HL-60/S4 treated with phorbol 12-myristate 13-acetate at 8.2 ng/mL for 4 days and 3 days (cell line): ENCODE measurements around the gene ADARB2.
"Not testable (repeated sequence)": the region's sequence is repeated elsewhere in the genome, so short reads cannot be mapped to it uniquely, and the experiment has no call there.

ENCODE experiments used
- in situ Hi-C: fragments of 300-500 bp; cut with MboI; formaldehyde crosslinking; loops from 2 replicates; pipeline ENCODE4 v1.15.0; 2022; ENCODE audit warnings: low sequenced_read_pairs

ADARB2 gene

DNA sequence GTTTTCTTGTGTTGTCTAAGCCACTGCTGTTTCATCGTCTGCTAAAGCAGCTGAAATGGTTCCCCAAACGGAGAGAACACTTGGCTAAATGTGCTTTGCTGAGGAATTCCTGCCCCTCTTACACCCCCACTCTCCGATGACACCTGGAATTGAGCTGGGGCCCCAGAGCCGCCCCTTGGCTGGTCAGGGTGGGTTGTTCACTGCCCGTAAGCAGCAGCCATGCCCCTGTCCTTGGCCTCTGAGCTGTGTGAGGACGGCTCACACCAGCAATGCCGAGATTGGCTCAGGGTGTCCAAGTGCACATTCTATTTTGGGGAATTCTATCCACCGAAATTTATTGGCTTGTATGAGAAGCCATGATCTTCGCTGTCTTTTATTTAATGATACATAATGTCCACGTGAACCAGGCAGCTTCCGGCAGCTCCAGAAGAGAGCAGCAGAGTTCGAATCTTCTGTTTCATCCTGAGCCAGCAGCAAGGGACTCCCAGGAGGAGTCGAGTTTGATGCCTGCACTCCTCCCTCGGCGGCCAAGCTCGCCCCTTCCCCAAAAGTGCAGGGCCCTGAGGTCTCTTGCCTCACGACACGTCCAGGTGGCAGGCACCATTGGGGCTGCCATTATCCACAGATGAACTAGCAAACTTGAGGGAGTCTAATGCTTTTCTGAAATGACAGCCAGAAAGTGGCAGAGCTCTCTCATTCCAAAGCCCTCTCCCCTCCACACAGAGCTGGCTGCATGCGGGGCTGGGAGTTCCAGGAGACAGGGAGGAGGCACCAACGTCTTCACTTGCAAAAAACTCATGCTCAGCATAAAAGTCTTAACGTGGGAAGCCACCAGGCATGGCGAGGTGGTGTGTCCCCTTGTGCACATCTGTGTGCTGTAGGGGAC, 567.1 kb downstream of the ADARB2 start:
- in situ Hi-C loops = no loop called here

DNA sequence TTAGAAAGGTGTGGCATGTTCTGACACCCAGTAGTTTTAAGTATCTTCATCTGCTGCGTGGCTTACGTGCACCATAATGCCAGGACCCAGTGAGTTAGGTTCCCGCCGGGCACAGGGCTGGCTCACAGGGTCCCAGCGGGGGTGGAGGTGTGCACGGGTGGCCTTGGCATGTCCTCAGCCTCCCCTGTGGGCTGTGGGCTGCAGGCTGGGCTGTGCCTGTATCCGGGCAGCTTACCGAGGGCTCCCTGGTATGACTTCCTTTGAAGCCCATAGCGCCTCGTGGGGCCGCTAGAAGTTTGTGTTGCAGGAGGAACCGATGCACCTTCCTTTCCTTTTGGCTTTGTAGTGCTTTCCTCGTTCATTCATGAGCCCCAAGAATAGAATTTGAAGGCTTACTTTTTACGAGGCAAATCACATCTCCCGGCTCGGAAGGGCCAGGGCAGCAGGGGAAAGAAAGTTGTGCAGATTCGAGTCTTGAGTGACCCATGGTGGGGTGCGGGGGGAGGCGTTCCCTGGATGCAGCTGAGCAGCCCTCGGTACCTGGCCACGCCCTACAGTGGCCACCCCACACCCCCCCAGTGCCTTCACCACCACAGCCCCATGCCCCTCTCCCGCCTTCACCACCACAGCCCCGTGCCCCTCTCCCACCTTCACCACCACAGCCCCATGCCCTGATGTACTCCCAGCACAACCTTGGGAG, 568.0 kb downstream of the ADARB2 start:
- in situ Hi-C loops = no loop called here

DNA sequence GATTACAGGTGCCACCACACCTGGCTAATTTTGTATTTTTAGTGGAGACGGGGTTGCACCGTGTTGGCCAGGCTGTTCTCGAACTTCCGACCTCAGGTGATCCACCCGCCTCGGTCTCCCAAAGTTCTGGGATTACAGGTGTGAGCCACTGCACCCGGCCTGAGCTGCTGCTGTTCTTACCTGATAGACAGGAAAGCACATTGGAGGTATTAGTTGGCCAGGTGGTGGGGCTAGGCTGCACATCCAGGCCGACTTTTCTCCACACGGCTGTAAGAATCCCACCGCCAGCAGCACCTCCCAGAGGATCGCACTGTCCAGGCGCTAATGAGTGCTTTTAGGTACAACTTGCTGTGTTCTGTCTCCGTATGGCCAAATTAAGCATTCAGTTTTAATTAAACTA, 568.6 kb downstream of the ADARB2 start:
- in situ Hi-C loops = no loop called here

DNA sequence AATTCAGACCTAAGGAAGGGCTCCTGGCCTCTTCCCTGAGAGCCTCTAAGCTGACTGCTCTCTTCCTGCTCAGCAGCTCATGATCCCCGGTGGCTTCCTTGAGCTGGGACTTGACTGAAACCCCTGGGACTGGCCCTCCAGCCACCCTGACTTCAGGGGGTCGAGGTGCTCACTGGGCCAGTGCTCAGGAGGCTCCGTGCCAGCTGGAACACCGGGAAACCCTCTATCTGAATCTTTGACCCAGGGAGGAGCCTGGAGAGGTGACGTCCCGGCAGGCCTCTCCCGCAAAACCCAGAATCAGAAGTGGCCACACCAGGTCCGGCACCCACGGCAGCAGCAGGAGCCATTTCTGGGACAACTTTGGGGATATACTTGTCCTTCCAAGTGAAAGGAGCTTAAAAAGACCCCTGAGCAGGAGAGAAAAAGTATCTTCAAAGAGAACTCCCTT, 570.5 kb downstream of the ADARB2 start:
- in situ Hi-C loops = no loop called here

DNA sequence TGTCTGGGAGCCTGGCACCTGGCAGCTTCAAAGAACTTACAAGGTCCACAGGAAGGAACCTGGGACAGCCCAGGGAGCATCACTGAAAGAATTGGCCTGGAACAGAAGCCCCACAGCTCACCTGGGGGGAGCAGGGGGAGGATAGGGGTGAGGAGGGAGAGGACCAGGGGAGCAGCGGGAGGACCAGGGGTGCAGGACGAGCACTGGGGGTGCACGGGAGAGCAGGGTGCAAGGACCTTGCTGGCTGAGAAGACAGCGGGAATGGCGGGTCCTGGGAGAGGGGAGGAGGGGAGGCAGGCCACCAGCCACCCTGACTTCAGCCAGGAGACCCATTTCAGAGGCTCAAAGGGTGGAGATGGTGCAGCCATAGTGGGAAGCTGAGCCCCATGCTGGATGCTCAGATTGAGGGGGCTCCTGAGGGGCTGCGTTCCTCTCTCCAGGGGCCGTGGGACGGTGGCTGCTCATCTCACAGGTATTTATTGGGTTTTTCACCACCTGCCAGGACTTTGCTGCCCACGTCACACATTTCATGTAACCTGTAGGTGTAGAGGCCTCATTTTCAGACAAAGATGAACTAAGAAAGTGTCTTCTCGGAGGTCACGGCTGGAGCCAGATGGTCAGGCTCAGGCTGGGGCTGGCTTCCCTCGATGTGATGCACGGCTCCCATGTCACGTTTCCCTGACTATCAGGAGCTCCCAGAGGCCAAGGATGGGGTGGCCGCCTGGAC, 571.1 kb downstream of the ADARB2 start:
- in situ Hi-C loops = no loop called here

DNA sequence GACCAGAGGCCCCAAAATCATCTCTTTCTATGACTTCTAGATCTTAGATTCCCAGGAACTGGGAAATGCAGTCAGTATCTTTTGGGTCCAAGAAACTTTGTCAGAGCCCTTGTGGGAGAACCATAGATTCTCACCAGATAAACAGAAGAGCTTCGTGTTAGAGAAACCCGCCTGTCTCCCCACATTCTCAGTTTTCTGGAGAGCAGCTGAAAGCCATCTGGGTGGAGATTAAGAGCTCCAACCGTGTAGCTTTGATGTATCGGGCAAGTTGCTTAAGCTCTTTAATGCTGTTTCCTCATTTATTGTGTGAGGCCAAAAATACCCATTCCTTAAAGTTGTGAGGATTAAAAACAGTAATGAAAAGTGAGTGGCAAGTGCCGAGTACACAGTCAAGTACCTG, 573.5 kb downstream of the ADARB2 start:
- in situ Hi-C loops = no loop called here

DNA sequence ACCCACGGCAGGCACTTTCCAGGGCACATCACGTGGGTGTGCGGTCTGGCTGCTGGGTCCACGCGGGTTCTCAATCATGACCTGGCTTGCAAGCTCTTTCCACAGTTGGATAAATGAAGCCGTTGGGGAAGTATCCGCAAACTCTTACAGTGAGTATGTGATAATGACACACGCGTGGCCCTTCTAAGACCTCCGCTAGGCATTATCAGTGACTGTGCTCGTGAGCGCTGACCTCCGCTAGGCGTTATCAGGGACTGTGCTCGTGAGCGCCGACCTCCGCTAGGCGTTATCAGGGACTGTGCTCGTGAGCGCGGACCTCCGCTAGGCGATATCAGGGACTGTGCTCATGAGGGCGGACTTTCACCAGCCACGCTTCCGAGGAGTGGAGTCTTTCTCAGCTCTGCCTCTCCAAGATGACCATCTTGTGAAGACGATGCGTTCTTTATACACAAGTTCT, 574.1 kb downstream of the ADARB2 start:
- in situ Hi-C loops = no loop called here

DNA sequence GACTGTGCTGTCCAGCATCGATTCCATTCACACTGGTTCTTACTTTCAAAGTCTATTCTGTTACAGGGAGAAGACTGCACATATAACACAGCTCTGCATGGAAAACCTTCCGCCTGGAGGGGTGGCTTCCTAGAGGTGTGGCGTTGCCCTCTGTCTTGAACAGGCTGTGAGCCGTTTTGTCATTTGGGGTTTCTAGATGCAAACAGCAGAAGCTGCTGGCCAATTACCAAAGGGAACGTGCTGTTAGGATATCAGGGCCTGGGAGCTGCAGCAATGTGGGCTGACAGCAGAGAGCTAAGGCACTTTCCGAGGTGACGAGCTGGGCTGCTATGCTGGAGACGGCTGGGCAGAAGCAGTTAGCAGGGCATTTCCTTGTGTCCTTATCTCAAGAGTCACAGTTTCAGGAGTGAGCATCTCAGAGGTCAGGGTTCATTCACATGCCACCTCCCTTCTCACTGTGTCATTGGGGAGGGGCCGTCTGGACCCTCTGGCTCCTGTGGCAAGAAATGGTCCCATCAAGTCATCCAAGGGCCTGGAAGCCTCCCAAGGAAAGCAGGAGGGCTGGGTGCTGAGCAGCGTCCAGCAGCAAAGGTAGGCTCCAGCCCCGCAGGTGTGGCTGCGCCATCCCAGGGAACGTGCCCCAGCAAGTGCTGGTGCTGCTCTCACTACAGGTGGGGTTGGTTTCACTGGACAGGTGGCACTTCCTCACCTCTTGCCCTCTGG, 574.7 kb downstream of the ADARB2 start:
- in situ Hi-C loops = no loop called here

DNA sequence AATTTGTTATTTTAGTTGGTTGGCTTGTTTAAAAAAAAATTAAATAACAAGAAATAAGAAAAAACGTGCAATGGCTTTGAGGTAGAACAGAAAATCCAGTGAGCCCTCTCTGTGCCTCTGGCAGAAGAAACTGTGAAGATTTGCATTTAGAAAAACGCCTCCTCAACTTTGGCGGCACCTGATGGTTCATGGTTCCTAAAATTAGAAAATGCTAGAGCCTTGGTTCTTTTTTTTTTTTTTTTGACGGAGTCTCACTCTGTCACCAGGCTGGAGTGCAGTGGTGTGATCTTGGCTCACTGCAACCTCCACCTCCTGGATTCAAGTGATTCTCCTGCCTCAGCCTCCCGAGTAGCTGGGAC, 576.0 kb downstream of the ADARB2 start:
- in situ Hi-C loops = not testable (repeated sequence)

DNA sequence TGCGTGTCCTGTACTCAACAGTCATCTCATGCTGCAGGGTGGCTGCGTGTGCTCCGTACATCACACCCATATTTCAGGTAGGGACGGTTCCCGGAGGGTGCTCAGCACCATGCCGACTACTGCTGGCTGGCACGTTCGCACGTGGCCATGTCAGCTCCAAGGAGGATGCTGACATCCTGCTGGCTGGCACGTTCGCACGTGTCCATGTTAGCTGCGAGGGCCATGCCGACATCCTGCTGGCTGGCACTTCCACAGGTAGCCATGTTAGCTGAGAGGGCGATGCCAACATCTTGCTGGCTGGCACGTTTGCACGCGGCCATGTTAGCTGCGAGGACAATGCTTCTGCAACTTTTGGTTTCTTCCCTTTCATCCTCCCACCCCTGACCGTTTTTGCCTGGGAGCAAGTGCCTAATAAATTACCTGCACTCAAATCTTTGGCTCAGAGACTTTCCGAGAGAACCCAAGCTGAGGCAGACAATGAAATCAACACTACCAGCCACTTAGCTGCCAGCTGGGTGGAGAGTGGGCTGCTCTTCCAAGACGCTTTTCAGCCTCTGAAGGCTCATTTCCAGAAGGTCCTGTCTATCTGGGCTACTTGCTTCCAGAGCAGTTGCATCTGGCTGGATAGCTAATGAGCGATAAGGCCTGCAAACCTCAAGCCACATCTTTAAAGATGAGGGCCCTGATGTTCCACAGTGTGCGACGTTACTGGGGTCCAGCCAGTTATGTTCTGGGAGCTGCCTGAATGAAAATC, 576.6 kb downstream of the ADARB2 start:
- in situ Hi-C loops = no loop called here

DNA sequence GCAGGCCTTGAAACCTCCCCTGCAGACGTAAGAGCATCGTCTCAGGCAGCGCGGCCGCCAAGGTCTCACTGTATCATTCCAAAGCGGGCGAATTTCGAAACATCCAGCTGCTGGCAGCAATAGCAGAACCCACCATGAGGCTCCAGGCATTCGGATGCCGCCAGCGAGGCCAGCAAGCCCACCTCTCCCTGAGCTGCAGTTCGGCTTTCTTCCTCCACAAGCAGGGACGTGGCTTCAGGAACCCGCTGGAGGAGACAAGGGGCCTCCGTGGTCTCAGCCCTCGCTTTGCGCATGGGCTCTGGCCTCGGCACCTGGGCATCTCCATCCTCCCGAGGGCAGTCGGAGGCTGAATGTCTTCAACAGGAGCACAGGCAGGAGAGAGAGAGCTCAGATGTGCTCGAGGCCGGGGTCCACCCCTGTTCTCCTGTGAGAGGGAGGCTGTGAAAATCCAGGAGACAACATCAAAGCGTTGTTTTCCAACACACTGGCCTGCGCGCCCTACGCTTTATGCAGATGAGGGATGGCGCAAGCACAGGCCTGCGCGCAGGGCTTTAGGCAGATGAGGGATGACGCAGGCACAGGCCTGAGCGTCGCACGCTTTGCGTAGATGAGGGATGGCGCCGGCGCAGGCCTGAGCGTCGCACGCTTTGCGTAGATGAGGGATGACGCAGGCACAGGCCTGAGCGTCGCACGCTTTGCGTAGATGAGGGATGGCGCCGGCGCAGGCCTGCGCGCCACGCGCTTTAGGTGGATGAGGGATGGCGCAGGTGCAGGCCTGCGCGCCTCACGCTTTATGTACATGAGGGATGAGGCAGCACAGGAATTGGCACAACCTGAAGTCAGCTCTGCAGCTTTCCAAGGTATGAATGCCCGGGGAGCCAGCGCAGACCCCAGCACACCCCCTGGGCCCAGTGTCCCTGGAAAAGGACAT, 577.9 kb downstream of the ADARB2 start:
- in situ Hi-C loops = no loop called here

DNA sequence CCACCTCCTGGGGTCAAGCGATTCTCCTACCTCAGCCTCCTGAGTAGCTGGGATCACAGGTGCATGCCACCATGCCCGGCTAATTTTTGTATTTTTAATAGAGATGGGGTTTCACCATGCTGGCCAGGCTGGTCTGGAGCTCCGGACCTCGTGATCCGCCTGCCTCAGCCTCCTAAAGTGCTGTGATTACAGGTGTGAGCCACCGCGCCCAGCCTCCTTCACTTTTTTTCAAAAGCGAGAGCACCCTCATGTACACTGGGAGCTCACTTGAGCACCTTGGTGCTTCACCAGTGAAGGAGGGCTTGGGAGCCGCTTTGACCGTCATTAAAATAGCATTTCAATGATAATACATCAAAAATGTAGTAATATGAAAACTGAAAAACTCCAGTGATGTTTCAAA, 578.8 kb downstream of the ADARB2 start:
- in situ Hi-C loops = not testable (repeated sequence)

DNA sequence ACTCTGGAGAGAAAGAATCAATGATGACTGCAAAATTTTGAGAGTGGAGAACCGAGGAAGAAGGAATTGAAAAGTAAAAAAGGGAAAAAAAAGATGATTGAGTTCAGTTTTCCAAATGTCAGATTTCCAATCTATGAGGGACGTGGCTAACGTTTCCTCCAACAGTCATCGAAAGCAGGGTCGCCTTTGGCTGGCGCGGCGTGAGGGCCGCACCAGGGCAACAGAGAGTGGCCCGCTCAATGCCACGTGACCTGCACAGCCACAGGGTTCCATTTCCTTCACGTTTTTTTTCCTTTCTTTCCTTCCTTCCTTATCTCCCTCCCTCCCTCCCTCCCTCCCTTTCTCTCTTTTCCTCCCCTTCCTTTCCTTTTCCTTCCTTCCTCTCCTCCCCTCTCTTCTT, 579.3 kb downstream of the ADARB2 start:
- in situ Hi-C loops = no loop called here

DNA sequence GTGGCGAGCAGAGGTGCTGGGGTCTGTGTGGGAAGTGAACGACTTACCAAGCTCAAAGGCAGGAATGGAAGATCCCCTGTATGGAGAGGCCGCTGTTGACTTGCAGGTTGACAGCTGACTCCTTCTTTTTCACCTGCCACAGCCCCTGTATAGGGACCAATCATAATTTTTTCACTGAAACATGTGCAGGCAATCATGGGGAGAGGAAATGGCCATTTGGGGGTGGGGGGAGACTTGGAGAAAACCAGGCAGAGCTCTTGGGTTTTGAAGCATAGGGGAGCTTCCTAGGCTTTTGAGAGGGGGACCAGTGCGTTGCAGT, 579.8 kb downstream of the ADARB2 start:
- in situ Hi-C loops = no loop called here

DNA sequence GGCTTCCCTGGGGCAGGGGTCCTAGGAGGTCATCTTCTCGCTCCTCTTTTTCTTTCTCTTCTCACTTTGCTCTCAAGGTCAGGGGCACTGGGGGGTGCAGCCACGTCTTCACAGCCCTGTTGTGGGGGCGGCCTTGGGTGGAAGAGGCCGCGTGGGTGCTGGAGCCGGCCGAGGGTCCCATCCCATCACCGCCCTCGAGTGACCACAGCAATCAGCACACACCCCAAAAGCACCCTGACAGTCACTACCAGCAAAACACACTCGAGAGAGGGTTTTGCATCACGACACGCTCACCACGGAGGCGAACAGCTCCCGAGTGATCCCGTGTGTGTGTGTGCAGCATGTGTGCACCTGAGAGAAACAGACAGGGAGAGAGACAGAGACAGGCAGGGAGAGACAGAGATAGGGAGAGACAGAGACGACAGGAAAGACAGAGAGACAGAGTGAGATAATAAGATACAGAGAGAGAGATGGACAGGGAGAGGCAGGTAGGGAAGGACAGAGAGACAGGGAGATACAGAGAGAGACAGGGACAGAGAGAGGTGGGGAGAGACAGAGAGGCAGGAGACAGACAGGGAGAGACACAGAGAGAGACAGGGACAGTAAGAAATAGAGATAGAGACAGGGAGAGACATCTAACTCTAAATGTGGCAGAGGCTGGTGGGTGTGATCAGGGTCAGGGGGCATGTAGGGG, 580.3 kb downstream of the ADARB2 start:
- in situ Hi-C loops = no loop called here

DNA sequence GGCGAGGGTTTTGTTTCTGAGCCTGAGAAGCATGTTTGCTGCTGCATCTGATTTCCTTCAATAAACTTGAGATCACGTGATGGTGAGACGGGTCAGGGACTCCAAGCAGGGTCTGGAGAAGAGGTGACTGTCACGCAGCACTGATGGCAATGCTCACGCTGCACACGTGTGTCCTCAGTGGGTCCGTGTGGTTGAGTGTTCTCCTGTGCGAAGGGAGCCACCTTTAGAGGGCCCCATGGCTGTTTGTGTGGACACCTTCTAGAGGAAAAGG, 580.8 kb downstream of the ADARB2 start:
- in situ Hi-C loops = no loop called here

DNA sequence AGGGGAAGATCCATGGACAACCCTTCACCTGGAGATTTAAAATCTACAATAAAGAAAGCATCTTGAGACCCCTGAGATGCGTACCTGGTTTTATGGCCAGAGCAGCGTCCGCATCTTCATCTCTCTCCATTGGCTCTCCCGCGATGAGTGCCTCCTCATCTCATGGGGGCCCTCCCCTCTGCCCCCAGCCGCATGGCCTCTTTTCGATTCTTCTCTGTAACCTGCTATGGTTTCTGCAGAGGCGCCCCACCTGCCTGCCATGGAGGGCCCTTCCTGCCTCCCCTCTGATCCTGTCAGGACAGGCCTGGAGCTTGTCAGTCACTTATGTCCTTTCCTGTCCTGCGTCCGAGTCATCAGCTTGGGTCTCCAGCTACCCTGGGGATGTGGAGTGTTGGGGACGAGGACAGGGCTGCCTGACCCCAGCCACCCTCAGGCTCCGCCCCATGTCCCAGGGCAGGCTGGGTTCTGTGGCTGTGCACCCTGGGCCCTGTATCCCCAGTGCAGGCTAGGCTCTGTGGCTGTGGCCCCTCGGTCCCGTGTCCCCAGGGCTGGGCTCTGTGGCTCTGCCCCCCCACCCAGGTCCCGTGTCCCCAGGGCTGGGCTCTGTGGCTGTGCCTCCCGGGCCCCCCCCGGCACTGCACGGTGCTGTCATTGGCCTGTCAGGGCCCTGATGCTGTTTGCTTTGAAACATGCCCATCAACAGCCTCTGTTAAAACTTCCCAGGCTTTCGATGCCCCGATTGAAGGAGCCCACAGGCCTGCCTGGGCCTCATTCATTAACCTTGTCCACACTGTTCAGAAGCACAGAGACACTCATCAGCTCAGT, 581.3 kb downstream of the ADARB2 start:
- in situ Hi-C loops = no loop called here
